ENCODE results near the gene PROK1. TPM values are rescaled to one million over a fixed set of nuclear protein-coding genes. Genes with fewer than 3 reads are reported as not detected.

Gene PROK1
- total RNA-seq, 2 donors from 2014 or later = 1.0 to 5.1 TPM

GRCh38 chr1:110457206-110457605 lies 6.3 kb downstream of the PROK1 start:
- H3K9me3 ChIP-seq = no peaks in the 10 kb centered on the region
- no peak for DNase-seq (ENCODE audit: low spot score)

GRCh38 chr1:110460253-110461220 lies 9.6 kb downstream of the PROK1 start:
- H3K27ac ChIP-seq = no peak overlapping the region
- no peak overlapping the region for H3K4me3 ChIP-seq
- no peaks in the 10 kb centered on the region for H3K9me3 ChIP-seq
- peak; percentile 92 to 94 for TF ChIP-seq CTCF (IDR thresholded peaks at IDR 0.05)
- H3K27me3 ChIP-seq = no peaks in the 10 kb centered on the region
- no peaks in the 10 kb centered on the region for H3K4me1 ChIP-seq
- no peaks in the 10 kb centered on the region for H3K36me3 ChIP-seq
- peak; percentile 87 for DNase-seq (ENCODE audit: low spot score)

More at GRCh38 chr1:110457206-110457605, 6.3 kb downstream of the PROK1 start:
- H3K27ac ChIP-seq = no peak overlapping the region
- no peaks in the 10 kb centered on the region for H3K27me3 ChIP-seq
- no peak overlapping the region for H3K4me3 ChIP-seq
- no peaks in the 10 kb centered on the region for H3K4me1 ChIP-seq
- TF ChIP-seq CTCF (IDR thresholded peaks at IDR 0.05) = no peak
- H3K36me3 ChIP-seq = no peaks in the 10 kb centered on the region

GRCh38 chr1:110462093-110462492 lies 11.1 kb downstream of the PROK1 start:
- Histone ChIP-seq H3K36me3 (no peaks in the 10 kb centered on the region), H3K27ac (no peak overlapping the region), H3K4me3 (no peak overlapping the region), H3K9me3 (no peaks in the 10 kb centered on the region), H3K27me3 (no peaks in the 10 kb centered on the region), H3K4me1 (peaks cover 0 to 9% of the 10 kb centered on the region in 2 donors)
- TF ChIP-seq CTCF (IDR thresholded peaks at IDR 0.05) = no peak
- no peak for DNase-seq (ENCODE audit: low spot score)

- no peak for TF ChIP-seq CTCF (IDR thresholded peaks at IDR 0.05)
- H3K9me3 ChIP-seq = no peaks in the 10 kb centered on the region
- H3K4me1 ChIP-seq = peaks cover 0 to 12% of the 10 kb centered on the region in 2 donors
- H3K27ac ChIP-seq = no peak overlapping the region
- no peak for DNase-seq (ENCODE audit: low spot score)
- no peaks in the 10 kb centered on the region for H3K27me3 ChIP-seq
- no peaks in the 10 kb centered on the region for H3K36me3 ChIP-seq
- no peak overlapping the region for H3K4me3 ChIP-seq
These were observed 12.0 kb downstream of the PROK1 start for GRCh38 chr1:110462964-110463363.

GRCh38 chr1:110463725-110464124 lies 12.8 kb downstream of the PROK1 start:
- H3K36me3 ChIP-seq = no peaks in the 10 kb centered on the region
- H3K4me3 ChIP-seq = no peak overlapping the region
- TF ChIP-seq CTCF (IDR thresholded peaks at IDR 0.05) = no peak
- no peak for DNase-seq (ENCODE audit: low spot score)
- no peak overlapping the region for H3K27ac ChIP-seq
- H3K27me3 ChIP-seq = no peaks in the 10 kb centered on the region
- H3K4me1 ChIP-seq = peaks cover 0 to 12% of the 10 kb centered on the region in 2 donors
- no peaks in the 10 kb centered on the region for H3K9me3 ChIP-seq
